ENCODE measurements around the gene CLEC1B. TPM values are rescaled to one million over a fixed set of nuclear protein-coding genes. Genes with fewer than 3 reads are reported as not detected.
"Not testable (repeated sequence)": the region's sequence is repeated elsewhere in the genome, so short reads cannot be mapped to it uniquely, and the experiment has no call there.

Gene CLEC1B
- total RNA-seq, 1 donor from 2014 or later: not detected

- Mint-ChIP-seq H3K27ac (ENCODE audit: unreplicated experiment) (no peak overlapping the region), H3K27me3 (ENCODE audit: low read depth) (no peaks in the 10 kb centered on the region), H3K4me3 (no peak overlapping the region), H3K4me1 (peaks cover 5% of the 10 kb centered on the region), H3K36me3 (ENCODE audit: low read depth) (no peaks in the 10 kb centered on the region), H3K9me3 (no peaks in the 10 kb centered on the region)
- TF ChIP-seq CTCF (conservative IDR thresholded peaks at IDR 0.05): no peak
- no peak for DNase-seq (ENCODE audit: low read depth, low spot score)
These were observed 2.4 kb upstream of the CLEC1B start for GRCh38 chr12:10001171-10001776.

GRCh38 chr12:9992296-9992695, 6.6 kb downstream of the CLEC1B start:
- Mint-ChIP-seq H3K4me3 (no peak overlapping the region), H3K9me3 (no peaks in the 10 kb centered on the region), H3K4me1 (peaks cover 5% of the 10 kb centered on the region), H3K36me3 (ENCODE audit: low read depth) (no peaks in the 10 kb centered on the region), H3K27me3 (ENCODE audit: low read depth) (peaks cover 2% of the 10 kb centered on the region), H3K27ac (ENCODE audit: unreplicated experiment) (no peak overlapping the region)
- no peak for DNase-seq (ENCODE audit: low read depth, low spot score)
- no peak for TF ChIP-seq CTCF (conservative IDR thresholded peaks at IDR 0.05)

- TF ChIP-seq CTCF (conservative IDR thresholded peaks at IDR 0.05): no peak
- Mint-ChIP-seq H3K27ac (ENCODE audit: unreplicated experiment) (no peak overlapping the region), H3K9me3 (no peaks in the 10 kb centered on the region), H3K4me1 (peaks cover 5% of the 10 kb centered on the region), H3K4me3 (no peak overlapping the region), H3K27me3 (ENCODE audit: low read depth) (peaks cover 2% of the 10 kb centered on the region), H3K36me3 (ENCODE audit: low read depth) (no peaks in the 10 kb centered on the region)
- DNase-seq (ENCODE audit: low read depth, low spot score): no peak
These were observed 7.0 kb downstream of the CLEC1B start for GRCh38 chr12:9991876-9992275.

- H3K36me3 Mint-ChIP-seq (ENCODE audit: low read depth): peaks cover 3% of the 10 kb centered on the region
- no peak for TF ChIP-seq CTCF (conservative IDR thresholded peaks at IDR 0.05)
- H3K27ac Mint-ChIP-seq (ENCODE audit: unreplicated experiment): no peak overlapping the region
- no peaks in the 10 kb centered on the region for H3K4me1 Mint-ChIP-seq
- peaks cover 10% of the 10 kb centered on the region for H3K9me3 Mint-ChIP-seq
- no peak overlapping the region for H3K4me3 Mint-ChIP-seq
- DNase-seq (ENCODE audit: low read depth, low spot score): no peak
- H3K27me3 Mint-ChIP-seq (ENCODE audit: low read depth): no peaks in the 10 kb centered on the region
These were observed 18.8 kb downstream of the CLEC1B start for GRCh38 chr12:9980126-9980525.

GRCh38 chr12:9977916-9978315, 21.0 kb downstream of the CLEC1B start:
- H3K36me3 Mint-ChIP-seq (ENCODE audit: low read depth): peaks cover 3% of the 10 kb centered on the region
- H3K27ac Mint-ChIP-seq (ENCODE audit: unreplicated experiment): no peak overlapping the region
- DNase-seq (ENCODE audit: low read depth, low spot score): no peak
- peaks cover 12% of the 10 kb centered on the region for H3K9me3 Mint-ChIP-seq
- H3K4me3 Mint-ChIP-seq: no peak overlapping the region
- H3K27me3 Mint-ChIP-seq (ENCODE audit: low read depth): no peaks in the 10 kb centered on the region
- H3K4me1 Mint-ChIP-seq: no peaks in the 10 kb centered on the region
- TF ChIP-seq CTCF (conservative IDR thresholded peaks at IDR 0.05): no peak

GRCh38 chr12:9976626-9977025, 22.3 kb downstream of the CLEC1B start:
- peaks cover 12% of the 10 kb centered on the region for H3K9me3 Mint-ChIP-seq
- DNase-seq (ENCODE audit: low read depth, low spot score); H3K27ac Mint-ChIP-seq (ENCODE audit: unreplicated experiment); H3K4me3 Mint-ChIP-seq; H3K36me3 Mint-ChIP-seq (ENCODE audit: low read depth); H3K27me3 Mint-ChIP-seq (ENCODE audit: low read depth); H3K4me1 Mint-ChIP-seq: not testable (repeated sequence)

Data from neural crest cell (in vitro differentiated cells).